DOHH2 (cell line): Measurements from ENCODE around the gene RTKN.
A peak's percentile ranks its signal among the peaks of the same experiment; 100 is the strongest.

Experiments used
- H3F3A ChIP-seq: fragments of 200-600 bp; sonication (generic), shearing (Covaris generic); 2 replicates; pipeline ENCODE4 v1.6.0; 2016; ENCODE audit warnings: antibody characterized with exemption, mild to moderate bottlenecking; ENCODE audit not compliant: control insufficient read depth, insufficient read depth
- H3K27ac ChIP-seq: fragments of 200-600 bp; sonication (generic); 2 replicates; pipeline ENCODE4 v1.5.1; 2014; ENCODE audit warnings: low read depth, mild to moderate bottlenecking, low read length, moderate library complexity
- H3K27me3 ChIP-seq: fragments of 200-600 bp; sonication (generic); 2 replicates; pipeline ENCODE4 v1.6.1; 2014; ENCODE audit warnings: mild to moderate bottlenecking, low read length, mixed read lengths; ENCODE audit not compliant: control insufficient read depth
- H3K36me3 ChIP-seq: fragments of 200-600 bp; sonication (generic); 2 replicates; pipeline ENCODE4 v1.6.1; 2014; ENCODE audit warnings: mild to moderate bottlenecking, low read length, moderate library complexity, mixed read lengths; ENCODE audit not compliant: control insufficient read depth
- H3K4me1 ChIP-seq: fragments of 200-600 bp; sonication (generic); 2 replicates; pipeline ENCODE4 v1.6.1; 2014; ENCODE audit warnings: mild to moderate bottlenecking, low read length, mixed read lengths; ENCODE audit not compliant: control insufficient read depth
- H3K4me2 ChIP-seq: fragments of 200-600 bp; sonication (generic); 2 replicates; pipeline ENCODE4 v1.6.0; 2014; ENCODE audit warnings: mild to moderate bottlenecking, low read length, moderate library complexity
- H3K4me3 ChIP-seq: fragments of 200-600 bp; sonication (generic); 2 replicates; pipeline ENCODE4 v1.5.1; 2014; ENCODE audit warnings: mild to moderate bottlenecking, low read length, mixed read lengths
- H3K79me2 ChIP-seq: fragments of 200-600 bp; sonication (generic); 2 replicates; pipeline ENCODE4 v1.6.1; 2014; ENCODE audit warnings: mild to moderate bottlenecking, low read length, mixed read lengths; ENCODE audit not compliant: control insufficient read depth
- H3K9me2 ChIP-seq: fragments of 200-600 bp; sonication (generic); replicated peaks from 2 replicates; pipeline ENCODE4 v1.6.1; 2014; ENCODE audit warnings: mild to moderate bottlenecking, low read length, mixed read lengths; ENCODE audit not compliant: control insufficient read depth
- H3K9me3 ChIP-seq: fragments of 200-600 bp; sonication (generic); 2 replicates; pipeline ENCODE4 v1.6.1; 2014; ENCODE audit warnings: antibody characterized with exemption, low read length, mixed read lengths; ENCODE audit not compliant: control insufficient read depth, insufficient read depth
- H4K20me1 ChIP-seq: fragments of 200-600 bp; sonication (generic); 2 replicates; pipeline ENCODE4 v1.6.0; 2014; ENCODE audit warnings: low read depth, mild to moderate bottlenecking, antibody characterized with exemption, low read length, moderate library complexity; ENCODE audit not compliant: control insufficient read depth, insufficient read depth
- CTCF ChIP-seq: fragments of 200-600 bp; sonication (generic); IDR thresholded peaks from one replicate; pipeline ENCODE4 v1.5.1; 2014; ENCODE audit warnings: antibody characterized with exemption, mild to moderate bottlenecking, low read depth, low read length; ENCODE audit not compliant: poor library complexity, severe bottlenecking
- EZH2phosphoT487 ChIP-seq: fragments of 200-600 bp; sonication (generic); IDR thresholded peaks from 2 replicates; pipeline ENCODE4 v1.6.1; 2017; ENCODE audit warnings: borderline replicate concordance, mild to moderate bottlenecking, antibody characterized with exemption, low read length, moderate library complexity, mixed read lengths

Gene RTKN

GRCh38 chr2:74474481-74474880 is 32.7 kb upstream of the RTKN start:
- TF ChIP-seq CTCF (no peak), EZH2phosphoT487 (no peak)
- H3K27me3 ChIP-seq = no peaks in the 10 kb centered on the region

GRCh38 chr2:74472945-74473258 is 31.2 kb upstream of the RTKN start:
- H3K36me3 ChIP-seq = peaks cover 35% of the 10 kb centered on the region
- H3K9me3 ChIP-seq = no peaks in the 10 kb centered on the region
- TF ChIP-seq CTCF = no peak
- H3K4me3 ChIP-seq = peak overlapping the region; percentile 97
- 0 out of 2 replicates have a peak, but pooled peaks cover 3% of the 10 kb centered on the region for H4K20me1 ChIP-seq
- H3K9me2 ChIP-seq = no peaks in the 10 kb centered on the region
- H3F3A ChIP-seq = peaks cover 11% of the 10 kb centered on the region
- peaks cover 16% of the 10 kb centered on the region for H3K4me1 ChIP-seq
- H3K4me2 ChIP-seq = peak overlapping the region; percentile 79
- peak overlapping the region; percentile 83 for H3K27ac ChIP-seq
- H3K27me3 ChIP-seq = no peaks in the 10 kb centered on the region
- peaks cover 20% of the 10 kb centered on the region for H3K79me2 ChIP-seq

More at GRCh38 chr2:74474481-74474880, 32.7 kb upstream of the RTKN start:
- peaks cover 16% of the 10 kb centered on the region for H3K4me1 ChIP-seq
- peaks cover 38% of the 10 kb centered on the region for H3K36me3 ChIP-seq
- no peak overlapping the region for H3K4me2 ChIP-seq
- H3K27ac ChIP-seq = no peak overlapping the region
- peaks cover 11% of the 10 kb centered on the region for H3F3A ChIP-seq
- no peak overlapping the region for H3K4me3 ChIP-seq
- H3K9me3 ChIP-seq = no peaks in the 10 kb centered on the region
- peaks cover 20% of the 10 kb centered on the region for H3K79me2 ChIP-seq
- H4K20me1 ChIP-seq = 0 out of 2 replicates have a peak, but pooled peaks cover 3% of the 10 kb centered on the region
- H3K9me2 ChIP-seq = no peaks in the 10 kb centered on the region

- H3K4me2 ChIP-seq = peak within 1 kb of the TSS; percentile 79
- peaks cover 16% of the 10 kb centered on the region for H3K4me1 ChIP-seq
- peaks cover 20% of the 10 kb centered on the region for H3K79me2 ChIP-seq
- H3K9me3 ChIP-seq = no peaks in the 10 kb centered on the region
- no peaks in the 10 kb centered on the region for H3K9me2 ChIP-seq
- peak within 1 kb of the TSS; percentile 83 for H3K27ac ChIP-seq
- peaks cover 11% of the 10 kb centered on the region for H3F3A ChIP-seq
- 0 out of 2 replicates have a peak, but pooled peaks cover under 1% of the 10 kb centered on the region for H4K20me1 ChIP-seq
- H3K4me3 ChIP-seq = peak within 1 kb of the TSS; percentile 97
- H3K27me3 ChIP-seq = no peaks in the 10 kb centered on the region
- H3K36me3 ChIP-seq = peaks cover 31% of the 10 kb centered on the region
- TF ChIP-seq CTCF = no peak
- no peak for TF ChIP-seq EZH2phosphoT487
Measured at GRCh38 chr2:74472086-74472944, 30.6 kb upstream of the RTKN start, which contains the start of gene MRPL53. Gene MRPL53, minus strand, starts transcription at chr2:74472680. Its CDS starts 20 bp downstream, at chr2:74472660.
